ENCODE measurements around the gene CARD9. TPM values are rescaled to one million over a fixed set of nuclear protein-coding genes. Genes with fewer than 3 reads are reported as not detected.
A peak's percentile ranks its signal among the peaks of the same experiment; 100 is the strongest.

CARD9 gene
- total RNA-seq, 1 donor from 2014 or later: 2.1 TPM

- ATAC-seq (no peak), DNase-seq (ENCODE audit: low spot score) (no peak)
Observed at GRCh38 chr9:136351252-136351800, 22.1 kb downstream of the CARD9 start.

GRCh38 chr9:136349546-136349945 is 23.9 kb downstream of the CARD9 start:
- ATAC-seq (no peak), DNase-seq (ENCODE audit: low spot score) (no peak)

GRCh38 chr9:136348691-136349090 is 24.8 kb downstream of the CARD9 start:
- no peak for ATAC-seq
- no peak for DNase-seq (ENCODE audit: low spot score)

GRCh38 chr9:136347472-136348256 is 25.8 kb downstream of the CARD9 start:
- DNase-seq (ENCODE audit: low spot score): no peak
- no peak for ATAC-seq

GRCh38 chr9:136346927-136347465 is 26.5 kb downstream of the CARD9 start:
- DNase-seq (ENCODE audit: low spot score) (no peak), ATAC-seq (no peak)

GRCh38 chr9:136346157-136346481 is 27.4 kb downstream of the CARD9 start:
- DNase-seq (ENCODE audit: low spot score) (no peak), ATAC-seq (no peak)

- ATAC-seq (peak; percentile 73), DNase-seq (ENCODE audit: low spot score) (peak; percentile 81)
Observed at GRCh38 chr9:136345281-136346156, 27.9 kb downstream of the CARD9 start.

- no peak for ATAC-seq
- DNase-seq (ENCODE audit: low spot score): no peak
Observed at GRCh38 chr9:136344544-136345280, 28.8 kb downstream of the CARD9 start.

GRCh38 chr9:136343884-136344269 is 29.6 kb downstream of the CARD9 start:
- DNase-seq (ENCODE audit: low spot score) (no peak), ATAC-seq (no peak)

GRCh38 chr9:136343121-136343883 is 30.2 kb downstream of the CARD9 start:
- DNase-seq (ENCODE audit: low spot score) (no peak), ATAC-seq (peak; percentile 36)

GRCh38 chr9:136342181-136343120 is 31.0 kb downstream of the CARD9 start:
- peak; percentile 63 for ATAC-seq
- peak; percentile 88 for DNase-seq (ENCODE audit: low spot score)

- ATAC-seq (no peak), DNase-seq (ENCODE audit: low spot score) (no peak)
Observed at GRCh38 chr9:136341769-136342168, 31.7 kb downstream of the CARD9 start.

- DNase-seq (ENCODE audit: low spot score) (peak; percentile 85), ATAC-seq (peak; percentile 45)
Observed at GRCh38 chr9:136341042-136341655, 32.3 kb downstream of the CARD9 start.

GRCh38 chr9:136340356-136341041 is 33.0 kb downstream of the CARD9 start:
- ATAC-seq (no peak), DNase-seq (ENCODE audit: low spot score) (no peak)

- DNase-seq (ENCODE audit: low spot score): no peak
- ATAC-seq: no peak
Observed at GRCh38 chr9:136339958-136340310, 33.5 kb downstream of the CARD9 start.

GRCh38 chr9:136339173-136339957 is 34.1 kb downstream of the CARD9 start:
- ATAC-seq (peak; percentile 75), DNase-seq (ENCODE audit: low spot score) (peak; percentile 81)

GRCh38 chr9:136338511-136338910 is 35.0 kb downstream of the CARD9 start:
- no peak for DNase-seq (ENCODE audit: low spot score)

More at GRCh38 chr9:136338511-136338910, 35.0 kb downstream of the CARD9 start:
- ATAC-seq: no peak
